Stimulated activated CD4-positive, alpha-beta T cell treated with anti-CD3 and anti-CD28 coated beads, Interleukin-1b, Interleukin-23, amount 100 ng/mL, for 1 hour (primary cell): ENCODE results near the gene PLCG2.
"Not testable (repeated sequence)": the region's sequence is repeated elsewhere in the genome, so short reads cannot be mapped to it uniquely, and the experiment has no call there.

Experiments used
- DNase-seq, 2 donors: peaks; one replicate each; pipeline ENCODE4 v3.0.0-alpha.2; 2020; ENCODE audit warnings: low read depth in 2 of 2

Gene PLCG2

DNA sequence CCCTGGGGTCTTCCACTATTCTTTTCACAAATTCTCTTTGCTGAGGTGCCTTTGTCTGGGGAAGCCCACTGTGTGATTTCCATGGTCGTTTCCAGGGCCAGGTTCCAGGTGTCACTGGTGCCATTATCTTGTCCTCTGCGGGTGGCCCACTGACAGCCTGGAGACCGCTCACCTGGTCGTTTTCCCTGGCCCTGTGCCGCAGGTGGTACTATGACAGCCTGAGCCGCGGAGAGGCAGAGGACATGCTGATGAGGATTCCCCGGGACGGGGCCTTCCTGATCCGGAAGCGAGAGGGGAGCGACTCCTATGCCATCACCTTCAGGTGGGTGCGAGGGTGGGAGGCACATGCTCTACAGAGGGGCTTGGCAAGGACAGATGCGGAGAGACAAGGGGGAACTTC lies 133.3 kb downstream of the PLCG2 start:
- DNase-seq = no peak

DNA sequence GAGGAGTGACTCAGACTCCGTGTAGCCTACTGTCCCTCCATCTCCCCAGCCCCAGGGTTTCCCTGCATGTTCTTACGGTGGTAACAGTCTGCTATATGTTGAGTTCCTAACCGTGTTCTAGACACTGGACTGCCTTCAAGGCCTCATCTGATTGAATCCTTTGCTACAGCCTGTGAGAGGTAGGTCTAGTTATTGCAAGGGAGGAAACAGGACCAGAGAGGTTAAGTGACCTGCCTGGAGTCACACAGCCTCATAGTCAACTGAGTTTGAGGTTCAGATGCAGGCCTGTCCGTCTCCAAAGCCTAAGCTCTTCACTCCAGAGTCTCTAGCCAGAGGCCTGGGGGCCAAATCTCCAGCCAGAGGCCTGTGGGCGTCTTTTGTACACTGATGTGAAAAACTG lies 134.1 kb downstream of the PLCG2 start:
- no peak for DNase-seq

DNA sequence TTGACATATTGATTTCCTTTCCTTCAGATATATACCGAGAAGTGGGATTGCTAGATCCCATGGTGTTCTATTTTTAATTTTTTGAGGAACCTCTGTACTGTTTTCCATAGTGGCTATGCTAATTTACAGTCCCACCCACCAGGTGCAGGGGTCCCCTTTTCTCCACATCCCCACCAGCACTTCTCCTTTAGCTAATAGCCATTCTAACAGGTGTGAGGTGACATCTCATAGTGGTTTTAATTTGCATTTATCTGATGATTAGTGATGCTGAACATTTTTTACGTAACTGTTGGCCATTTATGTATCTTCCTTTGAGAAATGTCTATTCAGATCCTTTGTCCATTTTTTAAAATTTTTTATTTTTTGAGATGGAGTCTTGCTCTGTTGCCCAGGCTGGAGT lies 138.3 kb downstream of the PLCG2 start:
- no peak for DNase-seq

DNA sequence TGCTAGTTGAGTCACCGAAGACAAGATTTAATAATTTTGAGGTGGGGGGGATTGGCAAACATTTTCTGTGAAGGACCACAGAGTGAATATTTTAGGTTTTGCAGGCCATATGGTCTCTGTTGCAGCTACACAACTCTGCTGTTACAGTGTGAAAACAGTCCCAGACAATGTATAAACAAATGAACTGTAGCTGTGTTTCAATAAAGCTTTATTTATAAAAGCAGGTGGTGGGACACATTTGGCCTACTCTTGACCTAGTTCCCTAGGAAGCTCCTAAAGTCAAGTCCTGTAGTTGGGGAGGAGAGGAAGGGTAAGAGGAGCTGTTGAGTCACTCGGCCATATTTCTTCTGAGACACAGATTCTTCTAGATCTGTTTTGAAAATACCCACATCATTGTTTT lies 139.8 kb downstream of the PLCG2 start:
- no peak for DNase-seq

DNA sequence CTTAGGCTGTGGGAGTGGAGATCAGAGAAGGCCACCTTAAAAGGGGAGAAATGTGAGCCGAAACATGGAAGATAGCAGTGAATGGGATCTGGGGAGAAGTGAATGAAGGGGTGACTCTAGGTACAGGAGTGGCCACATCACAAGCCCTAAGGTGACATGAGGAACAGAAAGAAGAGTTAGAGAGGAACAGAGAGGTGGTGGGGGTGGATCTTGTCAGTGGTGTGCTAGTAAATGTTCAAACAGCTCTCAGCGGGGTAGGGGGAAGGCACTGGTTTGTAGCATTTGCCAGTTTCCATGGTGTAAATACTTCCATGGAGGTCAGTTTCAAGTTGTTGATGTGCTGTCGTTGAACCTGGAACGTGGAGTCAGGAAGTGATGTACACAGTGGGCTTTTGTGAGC lies 141.4 kb downstream of the PLCG2 start:
- no peak for DNase-seq

DNA sequence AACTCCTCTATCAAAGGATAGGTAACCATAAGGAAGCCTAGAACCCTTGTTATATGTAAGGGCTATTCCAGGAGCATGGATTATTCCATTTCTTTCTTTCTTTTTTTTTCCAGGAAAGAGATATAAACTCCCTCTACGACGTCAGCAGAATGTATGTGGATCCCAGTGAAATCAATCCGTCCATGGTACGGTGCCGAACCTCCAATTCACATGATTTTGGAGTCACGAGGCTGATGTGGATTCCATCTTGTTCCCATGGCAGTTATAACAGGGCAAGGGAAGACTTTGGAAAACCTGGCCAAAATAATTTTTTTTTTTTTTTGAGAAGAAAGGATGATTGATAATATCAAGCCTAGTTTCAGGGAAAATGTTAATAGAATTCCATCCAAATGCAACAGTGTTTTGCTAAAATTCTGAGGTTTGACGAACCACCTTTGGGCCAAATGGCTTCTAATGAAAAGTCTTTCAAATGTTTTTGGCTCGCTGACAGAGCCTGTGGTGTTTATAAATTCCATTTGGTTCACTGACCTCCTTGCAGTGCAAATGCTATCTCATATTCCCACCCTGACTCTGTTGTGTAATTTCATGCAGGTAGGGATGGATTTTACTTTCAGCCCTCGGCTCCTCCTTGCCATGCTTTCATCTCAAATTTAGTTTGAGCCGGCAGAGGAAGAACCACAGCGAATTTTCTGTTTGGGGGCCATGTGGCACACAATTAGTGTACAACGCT lies 142.2 kb downstream of the PLCG2 start:
- DNase-seq = no peak

DNA sequence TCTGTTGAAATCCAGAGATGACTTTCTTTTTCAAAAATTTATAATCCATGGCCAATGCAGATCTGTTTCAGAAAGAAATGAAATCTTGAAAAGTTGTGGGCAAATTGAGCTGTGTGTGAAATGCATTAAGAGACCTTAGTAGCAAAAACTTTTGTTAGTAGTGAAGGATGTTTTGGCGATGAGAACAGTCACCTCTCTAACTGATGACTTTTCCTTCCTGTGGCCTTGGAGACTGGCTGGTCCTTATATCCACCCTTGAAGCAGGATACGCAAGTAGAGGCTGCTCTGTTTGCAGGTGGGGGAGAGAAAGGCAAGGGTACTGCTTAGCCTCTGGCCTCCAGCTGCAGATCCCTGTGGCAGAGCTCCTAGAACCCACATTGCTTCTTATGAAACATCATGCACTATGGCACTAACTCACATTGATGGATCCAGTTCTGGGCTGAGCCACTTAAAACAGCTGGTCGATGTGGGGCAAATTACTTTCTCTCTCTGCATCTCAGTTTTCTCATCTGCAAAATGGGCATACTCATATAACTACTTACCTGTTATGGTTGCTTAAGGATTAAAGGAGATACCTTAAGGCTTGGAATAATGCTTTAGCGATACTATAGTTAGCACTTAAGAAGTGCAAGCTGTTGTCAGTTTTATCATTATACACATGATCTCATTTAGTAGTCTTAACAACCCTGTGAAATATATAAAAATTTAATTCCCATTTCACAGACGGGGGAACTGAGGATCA lies 142.9 kb downstream of the PLCG2 start:
- DNase-seq = no peak

DNA sequence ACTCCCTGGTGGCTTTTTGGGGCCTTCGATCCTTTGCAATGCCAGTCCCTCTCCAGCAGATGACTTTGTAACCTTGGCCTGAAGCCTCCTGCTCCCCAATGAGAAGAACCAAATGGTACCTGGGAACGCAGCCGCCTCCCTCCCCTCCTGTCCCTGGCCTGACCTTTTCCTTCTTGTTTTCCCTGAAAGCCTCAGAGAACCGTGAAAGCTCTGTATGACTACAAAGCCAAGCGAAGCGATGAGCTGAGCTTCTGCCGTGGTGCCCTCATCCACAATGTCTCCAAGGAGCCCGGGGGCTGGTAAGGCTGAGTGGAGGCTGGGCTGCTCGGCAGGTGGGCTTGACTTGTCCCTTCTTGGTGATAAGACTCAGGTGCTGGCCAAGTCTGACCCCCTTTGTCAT lies 144.2 kb downstream of the PLCG2 start:
- DNase-seq = no peak

DNA sequence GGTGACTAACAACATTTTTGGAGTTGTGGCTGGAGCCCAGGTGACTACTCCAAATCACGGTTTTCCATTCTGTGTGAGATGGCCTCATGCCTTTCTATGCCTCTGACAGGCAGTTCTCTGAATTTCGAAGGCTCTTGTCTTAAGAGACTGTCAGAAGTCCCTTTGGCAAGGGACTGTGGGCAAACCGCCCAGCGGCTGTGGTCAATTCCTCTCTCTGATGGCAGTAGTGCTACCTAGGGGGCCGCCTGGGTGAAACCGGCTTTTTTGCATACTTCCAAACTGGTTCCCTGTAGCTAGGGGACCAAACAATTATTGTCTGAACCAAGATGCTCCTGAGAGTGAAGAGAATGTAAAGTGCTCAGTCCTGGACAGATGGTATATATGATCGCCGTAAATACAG lies 145.9 kb downstream of the PLCG2 start:
- DNase-seq = no peak

DNA sequence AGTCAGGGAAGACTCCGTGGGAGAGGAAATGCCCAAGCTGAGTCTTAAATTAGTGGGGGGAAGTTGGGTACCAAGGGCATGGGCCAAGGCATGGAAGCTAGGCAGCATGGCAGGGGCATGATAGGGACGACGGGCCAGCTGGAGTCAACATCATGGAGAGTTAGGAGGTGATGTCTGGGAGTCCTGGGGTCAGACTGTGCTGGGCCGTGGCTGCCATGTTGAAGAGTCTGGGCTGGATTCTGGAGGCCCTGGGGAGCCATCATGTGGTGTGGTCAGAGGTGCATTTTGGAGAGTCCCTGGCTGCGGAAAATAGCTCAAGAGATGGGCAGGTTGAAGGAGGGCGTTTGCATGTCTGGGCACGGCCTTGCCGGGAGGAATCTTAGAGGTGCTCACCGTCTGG lies 146.9 kb downstream of the PLCG2 start:
- DNase-seq = no peak

DNA sequence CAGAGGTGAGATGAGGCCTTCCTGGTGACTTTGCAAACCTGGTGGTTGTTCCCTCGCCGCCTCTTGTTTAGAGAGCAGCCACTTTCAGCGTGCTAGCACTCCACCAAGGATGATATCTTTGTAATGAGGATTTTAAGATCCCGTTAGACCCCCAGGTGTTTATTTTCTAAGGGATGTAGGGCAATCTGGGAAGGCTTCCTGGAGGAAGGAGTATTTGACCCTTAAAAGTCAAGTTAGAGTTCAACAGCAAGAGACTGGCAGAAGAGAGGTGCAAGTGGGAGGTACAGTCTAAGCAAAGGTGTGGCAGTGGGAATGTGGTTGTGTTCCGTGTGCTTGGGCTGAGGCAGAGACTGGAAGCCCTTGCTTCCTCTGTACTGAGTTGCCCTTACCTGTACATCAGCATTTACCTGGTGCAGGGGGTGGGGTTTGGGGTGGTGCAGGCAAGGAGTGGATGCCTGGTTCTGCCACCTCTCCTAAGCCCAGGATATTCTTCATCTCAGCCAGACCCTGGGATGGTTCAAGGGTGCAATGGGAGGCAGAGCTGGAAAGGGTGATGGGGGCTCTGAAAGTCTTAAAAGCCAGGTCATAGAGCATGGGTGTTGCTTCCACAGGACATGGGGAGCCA lies 148.6 kb downstream of the PLCG2 start:
- DNase-seq = no peak

DNA sequence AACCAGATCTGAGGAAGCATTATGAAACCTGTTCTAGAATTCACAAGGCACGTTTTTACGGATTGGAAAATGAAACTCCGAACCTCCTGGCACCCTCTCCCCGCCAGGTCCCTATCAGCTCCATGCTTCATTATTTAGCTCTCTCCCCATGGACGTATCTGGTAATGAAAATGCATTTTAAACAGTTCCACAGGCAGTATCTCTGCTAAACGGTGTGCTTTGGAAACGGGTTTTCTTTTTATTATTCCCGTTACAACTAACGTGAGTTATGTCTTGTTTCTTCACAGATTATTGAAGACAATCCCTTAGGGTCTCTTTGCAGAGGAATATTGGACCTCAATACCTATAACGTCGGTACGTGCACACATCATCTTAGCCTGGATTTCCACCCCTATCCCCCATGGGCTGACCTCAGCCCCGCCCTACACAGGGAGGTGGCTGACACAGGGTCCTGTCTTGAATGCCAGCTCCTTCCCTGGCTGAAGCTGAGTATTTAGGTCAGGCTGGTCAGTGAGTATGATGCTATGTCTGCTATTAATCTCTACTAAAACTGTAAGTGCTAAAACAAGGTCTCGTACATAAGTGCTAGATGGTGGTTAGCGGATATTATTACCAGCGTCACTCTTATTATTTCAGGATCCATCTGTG lies 149.3 kb downstream of the PLCG2 start:
- DNase-seq = no peak

DNA sequence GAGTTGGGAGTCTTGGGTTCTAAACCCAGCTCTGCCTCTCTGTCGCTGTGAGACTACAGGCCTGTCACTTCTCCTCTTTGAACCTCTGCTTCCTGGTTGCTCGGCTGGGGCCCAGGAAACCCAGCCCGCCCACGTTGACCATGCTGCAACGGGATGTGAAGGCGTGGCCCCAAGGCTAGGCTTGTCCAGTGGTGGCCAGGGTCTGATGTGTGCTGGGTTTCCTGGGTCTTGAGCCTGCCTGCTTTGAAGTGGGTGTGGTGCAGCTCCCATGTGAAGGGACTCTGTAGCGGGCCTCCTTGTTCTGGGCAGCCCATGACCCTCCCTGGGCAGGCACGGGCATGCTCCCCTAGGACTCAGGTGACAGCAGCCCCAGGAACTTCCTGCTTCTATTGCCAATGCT lies 149.9 kb downstream of the PLCG2 start:
- no peak for DNase-seq

DNA sequence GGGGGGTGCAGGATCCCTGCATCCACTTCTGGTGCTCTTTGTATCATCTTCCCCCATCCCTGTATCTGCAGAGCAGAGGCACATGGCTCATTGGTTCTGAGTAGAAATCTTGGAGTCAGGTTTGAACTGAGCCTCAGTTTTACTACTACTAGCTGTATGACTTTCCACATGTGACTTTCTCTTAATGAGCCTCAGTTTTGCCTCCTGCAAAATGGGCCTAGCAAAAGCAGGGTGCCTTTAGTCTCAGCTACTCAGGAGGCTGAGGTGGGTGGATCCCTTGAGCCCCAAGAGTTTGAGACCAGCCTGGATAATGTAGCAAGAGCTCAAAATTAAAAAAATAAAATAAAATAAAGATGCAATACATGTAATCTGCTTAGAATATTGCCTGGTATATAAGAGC lies 150.8 kb downstream of the PLCG2 start:
- DNase-seq = no peak

DNA sequence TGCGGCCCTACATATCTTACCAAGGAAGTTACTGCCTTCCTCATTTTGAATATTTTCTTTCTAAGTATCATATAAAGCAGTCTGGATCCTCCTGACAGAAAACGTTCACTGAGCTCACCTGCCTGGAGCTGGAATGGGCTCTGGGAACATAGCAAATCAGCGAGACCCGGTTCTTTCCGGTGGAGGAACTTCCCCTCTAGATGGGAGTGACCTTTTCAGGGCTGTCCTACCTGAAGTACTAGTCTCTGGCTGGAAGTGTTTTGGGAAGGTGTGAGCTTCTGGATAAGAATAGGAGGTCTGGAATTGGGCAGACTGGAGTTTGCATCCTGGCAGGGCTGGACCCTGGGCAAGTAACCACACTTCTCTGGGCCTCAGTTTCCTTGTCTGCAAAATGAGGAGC lies 152.8 kb downstream of the PLCG2 start:
- DNase-seq = no peak

DNA sequence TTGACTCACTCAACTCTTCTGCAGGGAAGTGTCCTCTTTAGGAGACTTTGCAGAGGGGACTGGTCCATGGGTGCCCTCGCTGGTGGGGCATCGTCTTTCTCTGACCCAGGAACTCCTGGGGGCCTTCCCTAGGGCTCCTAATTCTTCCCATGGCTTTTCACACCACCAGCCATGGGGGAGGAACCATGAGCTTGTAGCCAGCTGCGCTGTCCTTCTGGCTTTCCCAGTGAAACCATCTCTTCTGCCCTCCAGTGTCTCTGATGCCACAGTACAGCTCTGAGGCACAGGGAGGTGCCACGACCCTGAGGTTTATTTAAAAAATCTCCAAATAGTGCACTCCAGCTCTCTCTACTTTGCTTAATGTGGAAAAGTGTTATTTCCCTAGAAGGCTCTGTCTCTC lies 153.6 kb downstream of the PLCG2 start:
- DNase-seq = no peak

DNA sequence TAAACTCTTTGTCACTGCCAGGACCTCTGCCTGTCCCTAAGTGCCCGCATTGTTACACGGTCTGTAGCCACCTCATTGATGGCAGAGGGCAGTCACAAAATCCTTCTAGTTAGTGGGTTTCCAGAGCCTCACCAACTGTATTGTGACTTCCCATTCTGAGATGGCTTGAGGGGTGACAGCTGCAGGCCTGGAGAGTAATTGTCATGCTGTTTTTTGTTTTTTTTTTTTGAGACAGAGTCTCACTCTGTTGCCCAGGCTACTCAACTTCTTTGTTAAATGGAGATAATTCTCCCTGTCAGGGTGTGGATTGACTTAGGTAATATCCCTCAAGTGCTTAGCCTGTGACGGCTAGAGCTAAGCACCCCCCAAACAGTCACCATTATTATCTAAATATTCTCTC lies 154.3 kb downstream of the PLCG2 start:
- DNase-seq = no peak

DNA sequence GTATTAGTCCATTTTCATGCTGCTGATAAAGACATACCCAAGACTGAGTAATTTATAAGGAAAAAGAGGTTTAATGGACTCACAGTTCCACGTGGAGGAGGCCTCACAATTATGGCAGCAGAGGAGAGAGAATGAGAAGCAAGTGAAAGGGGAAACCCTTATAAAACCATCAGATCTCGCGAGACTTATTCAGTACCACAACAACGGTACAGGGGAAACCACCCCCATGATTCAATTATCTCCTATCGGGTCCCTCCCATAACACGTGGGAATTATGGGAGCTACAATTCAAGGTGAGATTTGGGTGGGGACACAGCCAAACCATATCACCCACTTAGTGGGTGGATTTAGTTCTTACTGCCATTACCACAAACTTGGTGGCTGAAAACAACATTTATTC lies 155.6 kb downstream of the PLCG2 start:
- not testable (repeated sequence) for DNase-seq

DNA sequence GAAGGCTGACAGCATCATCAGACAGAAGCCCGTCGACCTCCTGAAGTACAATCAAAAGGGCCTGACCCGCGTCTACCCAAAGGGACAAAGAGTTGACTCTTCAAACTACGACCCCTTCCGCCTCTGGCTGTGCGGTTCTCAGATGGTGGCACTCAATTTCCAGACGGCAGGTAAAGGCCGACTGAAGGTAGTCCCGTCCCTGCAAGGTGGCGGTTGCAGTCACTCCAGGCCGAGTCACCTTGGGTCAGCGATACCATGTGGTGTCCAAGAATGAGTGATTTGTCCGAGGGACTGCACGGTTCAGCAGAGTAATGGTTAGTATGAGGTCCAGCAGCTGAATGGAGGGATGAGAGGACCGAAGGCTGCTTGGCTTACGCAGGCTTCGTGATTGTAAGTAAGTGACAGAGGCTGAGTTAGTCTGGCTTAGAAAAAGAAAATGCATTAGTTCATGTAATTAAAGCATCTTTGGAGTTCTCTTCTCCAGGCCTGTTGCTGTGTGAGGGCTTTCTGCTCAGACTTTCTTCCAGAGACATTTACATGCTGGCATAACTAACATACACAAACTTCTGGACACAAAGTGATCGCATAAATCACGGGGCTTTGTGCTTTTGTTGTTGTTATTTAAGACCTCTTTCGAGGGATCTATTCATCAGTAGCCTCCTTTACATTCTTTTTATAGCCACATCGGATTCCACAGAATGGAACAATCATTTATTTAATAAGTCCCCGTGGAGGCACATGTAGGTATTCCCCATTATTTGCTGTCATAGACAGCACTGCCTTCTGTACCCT lies 157.3 kb downstream of the PLCG2 start:
- no peak for DNase-seq

DNA sequence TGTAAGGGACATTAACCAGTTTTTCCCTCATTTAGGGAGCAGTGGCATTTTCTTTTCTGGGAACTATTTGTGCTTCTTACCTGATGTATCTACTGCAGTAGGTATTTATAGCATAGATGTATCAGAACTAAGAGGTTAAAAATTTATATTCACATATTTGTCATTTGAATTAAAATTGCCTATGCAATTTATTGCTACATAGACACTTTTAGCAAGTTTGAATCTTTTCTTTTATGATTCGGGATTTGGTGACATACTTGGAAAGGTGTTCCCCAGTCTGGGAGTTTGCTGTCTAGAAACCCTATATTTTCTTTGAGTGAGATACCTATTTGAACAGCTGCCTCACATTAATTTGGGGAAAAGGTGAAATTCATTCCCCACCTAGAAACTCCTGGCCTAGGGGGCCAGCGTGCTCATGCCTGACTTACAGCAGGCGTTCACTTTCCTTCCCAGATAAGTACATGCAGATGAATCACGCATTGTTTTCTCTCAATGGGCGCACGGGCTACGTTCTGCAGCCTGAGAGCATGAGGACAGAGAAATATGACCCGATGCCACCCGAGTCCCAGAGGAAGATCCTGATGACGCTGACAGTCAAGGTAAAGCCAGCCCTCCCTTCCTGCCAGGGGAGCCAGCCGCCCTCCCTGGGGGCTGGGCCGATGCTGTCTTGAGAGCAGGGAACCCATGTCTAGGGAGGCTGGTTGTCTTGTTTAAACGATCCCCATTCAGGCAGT lies 158.4 kb downstream of the PLCG2 start:
- DNase-seq = no peak
